ENCODE results near the gene CASP8. TPM values are rescaled to one million over a fixed set of nuclear protein-coding genes. Genes with fewer than 3 reads are reported as not detected.

Gene CASP8
- total RNA-seq, 1 donor: 35.0 TPM

DNA sequence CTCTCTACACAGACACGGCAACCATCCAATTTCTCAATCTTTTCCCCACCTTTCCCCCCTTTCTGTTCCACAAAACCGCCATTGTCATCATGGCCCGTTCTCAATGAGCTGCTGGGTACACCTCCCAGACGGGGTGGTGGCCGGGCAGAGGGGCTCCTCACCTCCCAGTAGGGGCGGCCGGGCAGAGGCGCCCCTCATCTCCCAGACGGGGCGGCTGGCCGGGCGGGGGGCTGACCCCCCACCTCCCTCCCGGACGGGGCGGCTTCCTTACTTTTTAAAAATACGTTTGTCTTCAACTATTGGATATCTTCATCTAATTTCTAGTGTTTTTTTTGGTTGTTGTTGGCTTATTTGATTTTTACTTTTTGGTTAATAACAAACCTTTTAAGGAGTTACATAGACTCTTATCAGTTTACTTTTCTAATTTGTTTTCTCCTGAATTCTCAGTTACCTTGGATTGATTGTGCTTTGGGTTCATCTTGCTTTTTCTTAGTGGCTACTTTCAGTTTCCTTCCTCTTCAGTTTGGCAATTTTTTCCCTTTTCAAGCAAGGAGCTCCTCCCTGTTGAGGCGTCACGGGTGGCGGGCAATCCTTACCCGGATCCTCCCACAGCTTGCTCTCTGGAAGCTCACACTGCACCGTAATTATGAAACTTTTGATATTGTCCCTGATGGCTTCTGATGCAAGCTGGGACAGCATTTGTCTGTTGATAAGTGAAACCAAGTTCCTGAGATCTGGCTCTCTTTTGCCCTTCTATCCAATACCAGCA, 21.0 kb upstream of the CASP8 start:
- peak in 1 of 3 donors; percentile 49 for DNase-seq (ENCODE audit: low read depth in 2 of 3, low spot score in 2 of 3)

DNA sequence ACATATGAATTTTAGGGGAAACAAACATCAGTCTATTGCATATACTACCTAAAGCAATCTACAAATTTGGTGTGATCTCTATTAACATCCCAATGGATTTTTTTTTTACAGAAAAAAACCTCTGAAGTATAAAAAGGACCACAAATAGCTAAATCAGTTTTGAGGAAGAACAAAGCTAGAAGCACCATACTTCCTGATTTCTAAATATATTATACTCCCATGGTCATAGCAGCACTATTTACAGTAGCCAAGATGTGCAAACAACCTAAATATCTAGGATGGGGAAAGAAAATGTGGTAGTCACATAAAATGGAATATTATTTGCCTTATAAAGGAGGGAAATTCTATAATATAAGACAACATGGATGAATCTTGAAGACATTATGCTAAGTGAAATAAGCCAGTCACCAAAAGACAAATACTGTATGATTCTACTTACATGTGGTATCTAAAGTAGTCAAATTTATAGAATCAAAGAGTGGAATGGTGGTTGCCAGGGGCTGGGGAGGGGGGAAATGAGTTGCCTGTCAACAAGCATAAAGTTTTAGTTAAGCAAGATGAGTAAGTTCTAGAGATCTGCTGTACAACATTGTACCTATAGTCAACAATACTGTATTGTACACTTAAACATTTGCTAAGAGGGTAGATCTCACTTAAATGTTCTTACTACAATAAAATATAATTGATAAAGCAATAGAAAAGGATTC, 17.6 kb upstream of the CASP8 start:
- DNase-seq (ENCODE audit: low read depth in 2 of 3, low spot score in 2 of 3): peak in 1 of 3 donors; percentile 20

DNA sequence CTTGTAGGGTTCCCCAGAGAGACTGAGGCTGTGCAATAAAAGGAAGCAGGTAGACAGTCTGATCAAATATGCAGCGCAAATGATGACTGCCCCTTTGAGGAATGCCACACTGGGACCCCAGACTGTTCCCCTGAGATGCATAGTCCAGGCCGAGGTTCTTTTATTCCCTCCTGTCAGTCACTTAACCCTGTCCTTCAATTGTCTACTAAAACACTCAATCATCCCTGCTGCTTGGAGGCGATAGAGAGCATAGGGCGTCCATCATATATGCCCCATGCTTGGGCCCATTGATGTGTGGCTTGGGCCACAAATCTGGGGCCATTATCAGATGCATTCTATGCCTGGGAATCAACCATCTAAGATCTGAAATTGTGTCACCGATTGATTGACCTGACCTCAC, 15.5 kb upstream of the CASP8 start:
- DNase-seq (ENCODE audit: low read depth in 2 of 3, low spot score in 2 of 3): no peak

DNA sequence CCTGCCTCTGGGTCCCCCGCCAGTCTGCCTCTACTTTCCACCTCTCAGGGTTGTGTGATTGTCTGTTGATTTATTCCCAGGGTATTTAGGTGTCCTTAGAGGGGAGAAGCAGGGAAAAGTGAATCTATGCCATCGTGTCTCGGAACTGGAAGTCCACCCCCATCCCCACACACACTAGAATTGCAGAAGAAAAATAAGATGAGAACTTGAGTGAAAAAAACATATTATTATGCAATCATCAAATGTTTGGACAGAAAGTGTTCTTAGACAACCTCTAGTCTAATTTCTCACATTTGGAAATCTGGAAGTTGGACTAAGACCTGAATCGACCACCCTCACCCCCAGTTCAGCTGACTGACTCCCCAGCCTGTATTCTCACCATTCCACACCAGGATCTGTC, 14.1 kb upstream of the CASP8 start:
- no peak for DNase-seq (ENCODE audit: low read depth in 2 of 3, low spot score in 2 of 3)

DNA sequence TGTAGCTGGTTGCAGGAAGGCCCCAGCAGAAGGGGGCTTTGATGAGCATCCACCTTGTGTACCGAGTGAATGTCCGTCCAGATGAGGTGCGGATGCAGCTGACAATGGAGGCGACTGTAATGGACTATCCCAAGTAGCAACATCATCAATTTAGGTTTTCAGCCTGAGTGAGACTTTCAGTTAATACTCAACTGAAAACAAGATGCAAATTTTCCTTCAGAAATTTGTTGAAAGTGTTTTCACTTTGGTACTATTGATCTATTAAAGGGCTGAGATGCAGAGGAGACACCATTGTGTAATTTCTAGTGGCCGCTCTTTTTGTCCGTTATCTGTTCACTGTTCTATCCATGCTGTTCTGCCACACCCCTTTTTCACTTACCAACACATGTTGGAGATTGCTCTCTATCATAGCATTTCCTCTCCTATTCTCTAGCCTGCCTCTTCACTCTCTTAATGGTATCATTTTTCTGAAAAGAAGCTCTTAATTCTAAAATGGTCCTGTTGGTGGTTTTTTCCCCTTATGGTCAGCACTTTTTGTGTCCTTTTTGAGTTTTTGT, 12.0 kb upstream of the CASP8 start:
- DNase-seq (ENCODE audit: low read depth in 2 of 3, low spot score in 2 of 3): no peak

DNA sequence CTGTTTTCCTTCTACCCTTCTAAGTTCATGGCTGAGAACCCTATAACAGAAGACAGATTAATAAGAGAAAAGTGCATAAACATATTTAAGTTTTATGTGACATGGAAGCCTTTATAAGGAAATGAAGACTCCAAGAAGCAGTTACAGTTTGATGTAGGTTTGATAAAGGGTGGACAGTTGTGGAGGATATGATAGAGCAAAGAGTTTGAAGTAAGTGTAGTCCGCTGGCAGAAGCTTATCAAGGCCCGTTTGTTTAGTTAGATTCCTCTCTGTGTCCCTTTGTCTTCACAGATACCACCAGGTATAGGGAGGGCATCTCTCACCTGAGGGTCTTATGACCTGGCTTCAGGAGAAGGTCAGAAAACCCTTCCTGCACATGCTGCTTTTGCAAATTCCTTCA, 10.4 kb upstream of the CASP8 start:
- no peak for DNase-seq (ENCODE audit: low read depth in 2 of 3, low spot score in 2 of 3)

DNA sequence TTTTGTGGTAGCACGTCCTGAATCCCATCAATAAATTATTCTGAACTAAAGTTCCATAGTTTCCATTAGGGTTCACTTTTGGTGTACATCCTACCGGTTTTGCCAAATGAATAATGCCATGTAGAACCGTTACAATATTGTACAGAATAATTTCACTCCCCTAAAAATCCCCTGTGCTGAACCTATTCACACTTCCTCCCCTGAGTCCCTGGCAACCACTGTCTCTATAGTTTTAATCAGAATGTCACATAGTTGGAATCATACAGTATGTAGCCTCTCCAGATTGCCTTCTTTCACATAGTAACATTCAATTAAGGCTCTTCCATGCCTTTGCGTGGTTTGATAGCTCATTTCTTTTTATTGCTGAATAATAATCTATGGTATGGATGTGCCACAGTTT, 9.6 kb upstream of the CASP8 start:
- no peak for DNase-seq (ENCODE audit: low read depth in 2 of 3, low spot score in 2 of 3)

DNA sequence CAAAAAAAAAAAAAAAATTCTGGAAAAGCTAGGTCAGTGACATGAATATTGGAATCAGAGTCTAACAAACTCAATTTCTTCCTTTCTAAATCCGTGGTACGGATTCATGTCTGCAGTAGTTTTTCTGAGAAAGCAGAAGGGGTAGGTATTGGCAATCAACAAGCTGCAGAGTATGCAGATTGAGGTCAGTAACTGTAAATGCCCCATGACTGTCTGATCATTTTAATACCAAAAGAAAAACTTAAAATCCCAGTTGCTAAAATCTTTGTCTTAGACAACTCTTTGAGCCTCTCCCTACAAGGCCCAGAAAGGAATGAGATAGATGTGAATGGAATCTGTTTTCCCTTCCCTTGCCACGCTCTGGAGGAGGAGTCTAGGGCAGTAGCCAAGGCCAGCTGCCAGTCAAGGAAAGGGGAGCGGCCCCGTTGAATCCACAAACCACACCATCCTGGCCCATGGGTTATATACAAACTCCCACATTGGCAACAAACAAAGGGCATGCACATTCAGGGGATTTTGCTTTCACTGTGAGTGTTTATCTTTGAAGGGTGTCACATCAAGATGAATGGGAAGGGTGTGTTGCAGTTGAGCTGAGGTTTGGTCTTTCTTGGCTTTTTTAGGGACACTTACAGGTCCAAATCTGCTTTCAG, 6.1 kb upstream of the CASP8 start:
- peak in 1 of 3 donors; percentile 35 for DNase-seq (ENCODE audit: low read depth in 2 of 3, low spot score in 2 of 3)

DNA sequence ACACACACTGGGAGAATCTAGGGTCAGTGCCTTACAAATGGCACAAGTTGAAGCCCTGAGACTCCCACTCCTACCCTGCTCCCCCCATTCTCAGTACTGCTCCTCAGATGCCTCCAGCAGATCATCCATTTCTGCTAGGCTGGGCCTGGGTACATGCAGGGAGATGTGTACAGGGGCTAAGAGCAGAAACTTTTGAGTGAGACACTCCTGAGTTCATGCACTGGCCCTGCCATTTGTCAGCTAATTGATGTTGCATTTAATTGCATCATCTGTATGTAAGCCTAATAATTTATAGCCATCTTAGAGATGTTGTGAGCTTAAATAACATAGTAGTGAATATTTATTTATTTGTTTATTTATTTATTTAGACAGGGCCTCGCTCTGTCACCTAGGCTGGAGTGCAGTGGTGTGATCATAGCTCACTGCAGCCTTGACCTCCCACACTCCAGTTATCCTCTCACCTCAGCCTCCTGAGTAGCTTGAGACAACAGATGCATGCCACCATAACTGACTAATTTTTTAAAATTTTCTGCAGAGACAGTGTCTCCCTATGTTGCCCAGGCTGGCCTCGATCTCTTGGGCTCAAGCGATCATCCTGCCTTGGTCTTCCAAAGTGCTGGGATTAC, 4.8 kb upstream of the CASP8 start:
- no peak for DNase-seq (ENCODE audit: low read depth in 2 of 3, low spot score in 2 of 3)

DNA sequence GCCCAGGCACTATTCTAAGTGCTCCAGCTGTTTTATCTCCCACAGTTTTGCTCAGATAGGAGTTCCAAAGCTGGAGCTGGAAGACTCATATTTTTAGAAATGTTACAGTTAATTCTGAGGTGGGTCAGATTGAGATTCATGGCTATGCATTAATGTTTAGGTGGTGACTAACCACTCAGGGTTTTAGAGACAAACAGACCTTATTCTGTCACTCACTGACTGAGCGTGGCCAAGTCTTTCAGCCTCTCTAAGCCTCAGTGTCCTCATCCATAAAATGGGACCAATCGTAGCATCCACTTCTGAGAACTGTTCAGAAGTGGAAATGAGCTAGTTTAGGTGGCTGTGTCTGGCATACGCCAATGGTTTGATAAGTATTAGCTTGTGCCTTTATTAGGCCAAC, 4.3 kb upstream of the CASP8 start:
- DNase-seq (ENCODE audit: low read depth in 2 of 3, low spot score in 2 of 3): no peak

DNA sequence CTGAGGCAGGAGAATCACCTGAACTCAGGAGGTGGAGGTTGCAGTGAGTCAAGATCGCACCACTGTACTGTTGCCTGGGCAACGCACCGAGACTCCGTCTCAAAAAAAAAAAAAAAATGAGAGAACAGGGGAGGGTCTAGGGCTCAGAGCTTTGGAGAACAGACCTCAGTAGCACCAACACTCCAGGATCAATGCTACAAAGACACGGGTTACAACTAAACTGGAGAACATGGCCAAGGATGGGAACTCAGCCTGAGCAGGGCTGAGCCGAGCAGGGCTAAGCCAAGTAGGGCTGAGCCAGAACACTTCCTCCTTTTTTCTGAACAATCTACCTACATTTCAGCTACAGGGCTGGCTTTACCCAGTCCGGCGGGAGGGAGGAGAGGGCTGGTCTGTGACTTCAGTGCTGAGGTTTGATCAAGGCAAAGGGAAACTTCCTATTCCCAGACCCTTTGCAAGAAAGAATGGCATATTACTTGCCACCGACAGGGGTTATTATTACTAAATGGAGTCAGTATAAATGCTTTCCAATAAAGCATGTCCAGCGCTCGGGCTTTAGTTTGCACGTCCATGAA, 2.9 kb upstream of the CASP8 start:
- peak in 2 of 3 donors; percentile 85 to 90 for DNase-seq (ENCODE audit: low read depth in 2 of 3, low spot score in 2 of 3)

DNA sequence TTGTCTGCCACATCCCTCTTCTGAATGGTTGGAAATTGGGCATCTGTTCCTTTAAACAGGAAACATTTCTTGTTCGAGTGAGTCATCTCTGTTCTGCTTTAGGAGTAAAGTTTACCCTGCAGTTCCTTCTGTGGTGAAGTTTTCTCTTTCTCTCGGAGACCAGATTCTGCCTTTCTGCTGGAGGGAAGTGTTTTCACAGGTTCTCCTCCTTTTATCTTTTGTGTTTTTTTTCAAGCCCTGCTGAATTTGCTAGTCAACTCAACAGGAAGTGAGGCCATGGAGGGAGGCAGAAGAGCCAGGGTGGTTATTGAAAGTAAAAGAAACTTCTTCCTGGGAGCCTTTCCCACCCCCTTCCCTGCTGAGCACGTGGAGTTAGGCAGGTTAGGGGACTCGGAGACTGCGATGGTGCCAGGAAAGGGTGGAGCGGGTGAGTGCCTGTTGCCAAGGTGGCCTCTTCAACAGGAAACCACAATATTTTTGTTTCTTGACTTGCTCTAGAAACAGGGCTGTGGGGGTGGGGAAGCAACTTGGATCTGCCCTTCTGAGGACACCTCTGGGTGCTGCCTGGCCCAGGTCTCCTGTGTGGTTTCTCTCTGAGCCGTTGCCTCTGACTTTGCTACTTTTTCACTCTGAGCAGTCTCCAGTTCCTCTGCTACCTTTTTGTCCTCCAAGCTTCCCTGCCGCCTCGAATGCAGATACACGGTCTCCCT, 2.2 kb upstream of the CASP8 start:
- peak; percentile 86 to 98 (median 95) for DNase-seq (ENCODE audit: low read depth in 2 of 3, low spot score in 2 of 3)

DNA sequence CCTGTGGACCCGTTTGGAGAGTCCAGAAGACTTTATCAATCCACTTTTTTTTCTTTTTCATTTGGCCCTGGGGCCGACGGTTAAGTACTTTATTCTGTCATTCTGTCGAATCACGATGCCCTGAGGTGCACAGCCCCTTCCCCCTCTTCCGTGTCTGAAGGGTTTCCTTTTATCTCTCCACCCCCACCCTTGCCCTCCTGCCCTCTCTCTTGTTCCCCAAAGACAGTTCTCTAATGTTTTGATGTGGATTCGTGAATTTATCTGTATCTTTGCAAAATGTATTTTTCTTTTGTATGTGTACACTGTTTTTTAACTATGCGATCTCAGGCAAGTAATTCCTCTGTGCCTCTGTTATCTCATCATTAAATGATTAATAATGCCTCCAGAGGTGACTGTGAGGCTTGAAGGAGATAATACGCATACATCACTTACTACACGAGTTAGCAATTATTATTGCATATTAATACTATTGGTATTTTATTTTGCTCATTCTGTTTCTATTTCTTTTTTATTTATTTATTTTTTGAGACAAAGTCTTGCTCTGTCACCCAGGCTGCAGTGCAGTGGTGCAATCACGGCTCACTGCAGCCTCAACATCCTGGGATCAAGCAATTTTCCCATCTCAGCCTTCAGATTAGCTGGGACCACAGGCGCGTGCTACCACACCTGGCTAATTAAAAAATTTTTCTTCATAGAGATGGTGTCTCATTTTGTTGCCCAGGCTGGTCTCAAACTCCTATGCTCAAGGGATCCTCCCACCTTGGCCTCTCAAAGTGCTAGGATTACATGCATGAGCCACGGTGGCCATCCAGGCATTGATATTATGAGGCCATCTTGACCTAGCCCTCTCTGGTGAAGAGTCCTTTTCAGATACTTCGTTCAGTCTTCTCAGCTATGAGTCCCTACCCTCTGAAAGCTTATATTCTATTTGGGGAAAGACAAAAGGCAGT, 1.4 kb upstream of the CASP8 start:
- DNase-seq (ENCODE audit: low read depth in 2 of 3, low spot score in 2 of 3): no peak

DNA sequence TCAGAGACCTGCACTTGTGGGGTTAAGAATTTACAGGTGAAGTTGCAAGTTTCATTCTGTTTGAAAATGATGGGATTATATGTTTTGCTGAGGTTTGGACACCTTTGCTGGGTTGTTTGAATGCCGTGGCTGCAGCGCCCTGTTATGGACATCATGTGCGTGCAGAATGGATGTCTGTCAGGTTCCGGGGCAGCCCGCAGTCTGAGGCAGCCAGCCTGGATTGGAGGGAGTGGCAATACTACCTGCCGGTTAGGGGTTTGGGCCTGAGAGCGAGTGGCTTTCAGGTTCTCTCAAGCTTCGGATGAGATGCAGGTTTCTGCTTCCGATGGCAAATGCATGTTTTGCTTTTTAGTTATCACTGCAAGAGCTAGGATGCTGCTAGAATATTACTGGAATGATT, 1.1 kb downstream of the CASP8 start:
- DNase-seq (ENCODE audit: low read depth in 2 of 3, low spot score in 2 of 3): peak in 1 of 3 donors; percentile 12

DNA sequence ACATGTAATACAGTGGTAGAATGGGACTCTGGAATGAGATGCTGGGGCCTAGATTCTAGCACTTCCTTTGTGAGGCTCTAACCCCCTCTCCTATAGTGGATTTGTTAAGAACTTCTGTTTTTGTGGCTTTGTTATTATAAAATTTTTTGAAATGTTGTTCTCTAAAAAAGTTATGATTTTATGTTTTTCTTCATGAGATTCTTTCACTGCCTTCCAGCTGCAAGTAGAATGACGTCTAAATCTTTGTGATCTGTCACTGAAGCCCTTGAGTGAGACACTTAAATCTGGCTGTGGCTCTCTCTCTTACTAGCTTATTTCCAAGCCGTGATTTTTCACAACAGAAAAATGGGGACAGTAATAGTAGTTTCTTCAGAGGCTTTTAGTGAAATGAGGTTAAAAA, 1.6 kb downstream of the CASP8 start:
- DNase-seq (ENCODE audit: low read depth in 2 of 3, low spot score in 2 of 3): peak in 1 of 3 donors; percentile 11

DNA sequence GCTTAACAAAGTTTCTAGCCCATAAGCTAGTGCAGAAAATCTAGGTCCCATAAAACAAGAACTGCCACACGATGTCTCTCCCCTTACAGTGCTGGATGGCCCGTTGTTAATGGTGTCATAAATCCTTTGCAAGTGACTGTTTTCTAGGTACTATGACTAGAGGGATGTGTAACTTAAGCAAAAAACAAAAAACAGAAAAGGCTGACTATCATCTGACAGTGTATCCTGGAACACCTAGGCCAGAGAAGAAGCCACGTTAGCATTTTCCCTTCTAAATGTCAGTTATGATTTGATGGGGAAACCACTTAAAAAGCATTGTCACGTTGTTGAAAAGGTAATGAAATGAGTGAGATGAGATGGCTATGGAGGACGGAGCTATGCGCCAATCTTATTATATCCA, 2.4 kb downstream of the CASP8 start:
- DNase-seq (ENCODE audit: low read depth in 2 of 3, low spot score in 2 of 3): peak in 1 of 3 donors; percentile 23

DNA sequence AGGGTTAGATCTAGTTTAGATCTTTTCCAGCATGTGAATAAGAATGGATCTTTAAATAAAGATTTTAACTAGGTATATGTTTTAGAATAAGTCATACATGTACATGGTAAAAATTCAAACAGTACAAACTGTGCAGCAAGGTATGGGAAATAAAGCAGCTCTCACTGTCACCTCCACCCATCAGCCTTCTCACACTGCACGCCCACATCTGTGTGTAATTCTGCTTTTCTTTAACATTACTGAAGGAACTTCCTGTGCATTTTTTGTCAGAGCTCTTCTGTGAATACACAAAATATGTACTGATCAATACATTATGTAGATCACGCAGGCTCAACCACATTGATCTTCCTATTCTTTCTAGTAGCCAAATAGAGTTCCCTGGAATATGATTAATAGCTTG, 3.4 kb downstream of the CASP8 start:
- peak in 1 of 3 donors; percentile 14 for DNase-seq (ENCODE audit: low read depth in 2 of 3, low spot score in 2 of 3)

DNA sequence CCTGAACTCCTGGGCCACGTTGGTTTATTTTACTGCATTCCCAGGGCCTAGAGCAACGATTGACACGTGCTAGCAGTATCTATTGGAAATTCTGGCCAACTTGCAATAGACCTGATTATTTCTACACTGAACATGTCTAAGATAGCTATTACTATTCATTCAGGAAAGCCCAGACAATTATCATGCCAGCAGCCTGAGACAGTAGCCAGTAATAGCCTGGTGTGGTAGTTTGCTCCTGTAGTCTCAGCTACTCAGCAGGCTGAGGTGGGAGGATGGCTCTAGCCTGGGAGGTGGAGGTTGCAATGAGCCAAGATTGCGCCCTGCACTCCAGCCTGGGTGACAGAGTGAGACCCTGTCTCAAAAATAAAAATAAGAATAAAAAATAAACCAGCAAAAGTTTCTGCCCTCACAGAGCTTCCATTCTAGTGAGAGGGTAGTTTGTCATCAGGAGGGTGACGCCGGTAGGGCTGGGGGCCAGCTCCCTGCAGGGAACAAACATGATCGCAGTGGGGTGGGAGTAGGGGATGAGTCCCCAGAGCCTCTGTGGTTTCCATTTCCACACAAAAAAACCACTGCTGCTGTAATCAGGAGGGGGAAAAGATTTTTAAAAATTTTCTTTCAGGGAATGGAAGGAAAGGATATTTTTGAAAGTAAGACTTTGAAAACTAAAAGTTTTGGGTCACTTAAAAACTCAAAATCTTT, 4.3 kb downstream of the CASP8 start:
- no peak for DNase-seq (ENCODE audit: low read depth in 2 of 3, low spot score in 2 of 3)
